GM18505 (cell line): Measurements from ENCODE around the gene LENG8.

Source experiments
- ATAC-seq: cut with Tn5 transposase; IDR thresholded peaks from one replicate; pipeline ENCODE4 v1.9.1; 2021; ENCODE audit not compliant: unreplicated experiment
- POLR2A ChIP-seq: IDR thresholded peaks from 4 replicates; pipeline ENCODE4 v1.6.1; 2011; ENCODE audit warnings: borderline replicate concordance; ENCODE audit not compliant: insufficient read depth, insufficient read length; ENCODE audit errors: extremely low read depth

The LENG8 gene

DNA sequence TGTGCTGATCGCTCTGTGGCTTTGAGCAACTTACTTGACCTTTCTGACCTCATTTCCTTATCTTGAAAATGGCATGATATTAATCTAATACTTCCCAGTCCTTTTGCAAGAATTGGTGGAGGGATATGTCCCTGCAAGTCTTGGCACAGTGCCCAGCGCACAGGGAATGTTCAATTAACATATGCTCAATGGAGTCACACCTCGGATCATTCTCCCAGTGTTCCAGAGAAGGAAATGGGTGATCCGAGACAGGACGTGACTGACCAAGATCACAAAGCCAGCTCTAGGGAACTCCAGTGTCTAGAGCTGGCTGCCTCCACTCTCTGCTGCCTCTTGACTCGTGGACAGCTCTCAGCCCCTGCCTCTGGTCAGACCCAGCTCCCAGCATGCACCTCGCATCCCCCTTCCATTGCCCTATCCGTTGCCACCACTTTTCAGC is 20.5 kb downstream of the LENG8 start:
- TF ChIP-seq POLR2A: no peak
- no peak for ATAC-seq

DNA sequence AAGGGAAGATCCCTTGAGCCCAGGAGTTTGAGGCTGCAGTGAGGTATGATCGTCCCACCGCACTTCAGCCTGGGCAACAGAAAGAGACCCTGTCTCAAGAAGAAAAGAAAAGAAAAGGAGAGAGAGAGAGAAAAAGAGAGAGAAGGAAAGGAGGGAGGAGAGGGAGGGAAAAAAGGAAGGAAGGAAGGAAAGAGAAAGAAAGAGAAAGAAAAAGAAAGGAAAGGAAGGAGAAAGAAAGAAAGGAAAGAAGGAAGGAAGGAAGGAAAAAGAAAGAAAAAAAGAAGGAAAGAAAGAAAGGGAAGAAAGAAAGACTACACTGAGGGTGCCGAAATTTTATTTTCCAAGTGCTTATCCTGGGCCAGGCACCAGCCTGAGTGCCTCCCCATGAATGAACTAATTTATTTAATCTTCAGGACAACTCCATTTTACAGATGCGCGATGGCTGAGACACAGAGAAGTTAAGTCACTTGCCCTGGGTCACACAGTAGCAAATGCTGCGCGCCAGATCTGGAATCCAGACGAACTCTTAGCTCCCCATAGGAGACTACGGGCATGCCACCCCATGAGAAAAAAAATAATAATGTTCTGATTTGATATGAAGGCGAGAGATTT is 21.4 kb downstream of the LENG8 start:
- TF ChIP-seq POLR2A: no peak
- ATAC-seq: no peak

DNA sequence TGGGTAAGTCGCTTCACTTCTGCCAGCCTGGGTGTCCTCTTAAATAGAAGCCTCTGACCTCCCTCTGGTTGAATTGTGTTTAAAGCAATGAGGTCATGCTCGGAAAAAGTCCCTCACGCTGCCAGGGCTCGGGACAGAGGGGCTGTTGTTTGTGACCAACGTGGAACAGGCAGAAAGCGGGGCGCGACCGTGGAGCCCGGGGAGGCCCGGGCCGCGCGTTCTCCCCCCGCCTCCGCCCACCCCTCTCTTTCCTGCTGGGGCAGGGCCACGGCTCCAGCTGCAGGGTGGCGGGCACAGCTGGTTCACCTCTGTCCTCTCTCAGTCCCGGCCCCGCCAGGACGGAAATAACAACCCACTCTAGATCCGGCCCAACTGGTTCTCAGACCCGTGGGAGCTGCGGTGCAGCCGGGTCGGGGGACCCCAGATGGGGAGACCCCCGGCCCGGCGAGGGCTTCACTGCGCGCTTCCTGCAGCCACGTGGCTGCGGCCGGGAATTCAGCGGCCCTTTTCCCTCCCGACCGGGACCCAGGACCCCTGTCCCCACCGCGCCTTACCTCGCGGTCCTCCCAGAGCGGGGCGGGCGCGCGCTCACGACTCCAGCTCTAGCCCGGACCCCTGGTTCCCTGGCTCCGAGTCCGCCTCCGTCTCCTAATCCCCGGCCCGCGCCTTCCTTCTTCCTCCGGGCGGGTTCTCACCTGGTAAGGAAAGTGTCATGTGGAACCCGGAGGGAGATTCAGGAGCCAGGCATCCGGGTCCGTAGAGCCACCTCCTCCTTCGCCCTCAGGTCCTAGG is 22.2 kb downstream of the LENG8 start:
- no peak for TF ChIP-seq POLR2A
- no peak for ATAC-seq

DNA sequence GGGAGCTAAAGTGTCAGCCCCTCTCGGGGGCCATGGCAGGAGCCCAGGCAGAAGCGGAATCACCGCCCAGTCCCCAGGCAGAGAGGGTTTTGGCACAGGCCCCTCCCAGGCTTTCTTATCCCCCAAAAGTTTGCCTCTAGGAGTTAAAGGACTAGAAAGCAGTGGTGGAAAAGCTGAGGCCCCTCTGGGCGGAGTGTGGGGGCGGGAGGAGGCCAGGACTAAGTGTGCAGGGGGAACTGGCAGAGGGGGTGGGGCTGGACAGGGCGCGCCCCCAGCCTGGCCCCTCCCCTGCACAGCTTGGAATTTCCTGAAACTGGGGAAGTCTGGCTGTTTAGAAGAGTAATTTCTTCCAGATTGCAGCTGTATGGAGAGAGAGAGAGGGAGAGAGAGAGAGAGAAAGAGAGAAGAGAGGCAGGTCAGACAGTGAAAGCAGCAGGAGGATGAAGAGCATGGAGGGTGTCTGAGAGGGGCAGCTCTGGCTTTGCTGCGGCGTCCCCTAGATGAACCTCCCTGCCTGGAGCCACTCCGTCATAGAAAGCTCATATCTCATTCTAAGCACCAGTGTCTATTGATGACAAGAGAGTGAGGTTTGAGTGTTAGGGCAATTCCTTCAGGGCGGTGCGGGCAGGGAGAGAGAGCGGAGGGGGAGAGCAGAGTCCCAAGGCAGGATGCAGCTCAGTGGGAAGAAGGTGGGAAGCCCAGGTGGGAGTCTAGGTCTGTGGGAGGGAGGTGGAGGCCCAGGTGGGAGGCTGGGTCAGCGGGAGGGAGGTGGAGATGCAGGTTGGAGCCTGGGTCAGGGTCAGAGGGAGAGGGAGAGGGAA is 24.3 kb downstream of the LENG8 start, which contains the start of gene CDC42EP5:
CDC42EP5 (minus strand) TSS at position 226 of the 821 bp plus-strand sequence. CDS start 7,749 bp downstream, outside the sequence.
- no peak for TF ChIP-seq POLR2A
- no peak for ATAC-seq

DNA sequence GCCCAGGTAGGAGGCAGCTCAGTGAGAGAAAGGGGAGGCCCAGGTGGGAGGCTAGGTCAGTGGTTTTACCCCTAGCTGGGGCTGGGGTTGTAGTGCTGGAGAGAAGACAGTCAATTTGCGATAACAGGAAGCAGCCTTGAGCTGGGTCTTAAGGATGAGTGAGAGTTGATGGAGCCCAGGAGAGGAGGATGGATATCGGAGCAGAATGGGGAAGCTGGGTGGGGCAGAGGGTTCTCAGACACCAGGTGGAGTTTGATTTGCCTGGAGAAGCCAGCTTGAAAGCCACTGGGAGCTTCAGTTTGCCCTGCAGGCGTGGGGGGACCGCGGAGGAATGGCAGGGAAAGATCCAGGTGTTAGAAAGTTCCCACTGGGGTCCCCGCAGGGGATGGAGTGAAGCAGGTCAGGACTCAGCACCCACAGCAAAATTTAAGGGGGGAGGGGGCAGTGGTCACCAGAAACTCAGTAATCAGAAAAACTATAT is 24.9 kb downstream of the LENG8 start:
- ATAC-seq: no peak
- TF ChIP-seq POLR2A: no peak

DNA sequence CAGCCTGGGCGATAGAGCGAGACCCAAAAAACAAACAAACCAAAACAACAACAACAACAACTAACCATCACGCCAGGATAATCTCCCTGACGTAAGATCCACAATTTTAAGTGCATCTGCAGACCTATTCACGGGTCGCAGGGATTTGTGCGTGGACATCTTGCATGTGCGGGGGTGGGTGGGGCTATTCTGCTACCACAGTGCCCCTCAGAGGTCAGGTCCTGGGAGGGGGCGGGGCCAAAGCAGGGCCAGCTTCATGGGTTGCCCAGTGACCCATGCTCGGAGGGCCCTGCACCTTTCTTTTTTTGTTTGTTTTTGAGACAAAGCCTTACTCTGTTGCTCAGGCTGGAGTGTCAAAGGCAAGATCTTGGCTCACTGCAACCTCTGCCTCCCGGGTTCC is 26.7 kb downstream of the LENG8 start:
- ATAC-seq: no peak
- no peak for TF ChIP-seq POLR2A

DNA sequence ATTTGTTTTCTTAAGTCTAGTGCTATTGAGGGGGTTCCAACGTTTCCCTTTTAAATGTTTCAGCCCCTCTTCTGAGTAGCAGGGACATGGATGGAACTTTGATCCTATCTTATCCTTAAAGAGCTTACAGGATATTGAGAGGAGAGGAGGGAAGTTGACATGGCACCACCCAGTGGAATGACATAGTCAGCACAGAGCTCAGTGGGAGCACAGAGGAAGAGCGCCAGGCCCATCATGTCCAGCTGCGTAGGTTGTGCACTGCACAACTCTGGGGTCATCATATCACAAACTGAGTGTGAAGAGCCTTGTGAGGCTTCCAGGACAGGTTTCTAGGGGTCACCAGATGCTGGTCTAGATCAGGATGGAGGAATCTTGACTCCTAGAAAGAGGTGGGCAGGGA is 28.7 kb downstream of the LENG8 start:
- no peak for ATAC-seq
- no peak for TF ChIP-seq POLR2A

DNA sequence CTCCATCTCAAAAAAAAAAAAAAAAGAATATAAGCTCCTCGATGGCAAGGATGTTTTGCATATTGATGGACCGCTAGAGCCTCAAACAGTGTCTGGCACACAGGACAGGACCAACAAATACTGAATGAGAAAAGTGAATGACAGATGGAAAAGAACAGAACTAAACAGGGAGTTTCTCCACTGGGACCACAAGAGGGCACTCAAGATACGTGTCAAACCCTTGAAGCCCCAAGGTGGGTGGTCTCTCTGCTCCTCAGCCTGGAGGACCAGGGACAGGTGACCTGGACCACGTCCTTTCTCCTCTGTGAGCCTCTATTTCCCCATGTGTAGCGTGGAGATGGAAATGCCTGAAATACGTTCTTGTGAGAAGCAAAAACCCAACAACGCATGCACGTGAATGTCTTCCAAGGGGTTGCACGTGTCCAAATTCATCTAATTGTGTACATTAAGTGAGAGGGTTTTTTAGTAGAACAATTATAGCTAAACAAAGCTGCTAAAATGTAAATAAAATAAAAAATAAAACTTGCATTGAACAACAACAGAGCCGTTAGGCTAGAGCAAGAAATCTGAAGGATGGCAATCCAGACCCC is 29.8 kb downstream of the LENG8 start:
- ATAC-seq: no peak
- TF ChIP-seq POLR2A: no peak

DNA sequence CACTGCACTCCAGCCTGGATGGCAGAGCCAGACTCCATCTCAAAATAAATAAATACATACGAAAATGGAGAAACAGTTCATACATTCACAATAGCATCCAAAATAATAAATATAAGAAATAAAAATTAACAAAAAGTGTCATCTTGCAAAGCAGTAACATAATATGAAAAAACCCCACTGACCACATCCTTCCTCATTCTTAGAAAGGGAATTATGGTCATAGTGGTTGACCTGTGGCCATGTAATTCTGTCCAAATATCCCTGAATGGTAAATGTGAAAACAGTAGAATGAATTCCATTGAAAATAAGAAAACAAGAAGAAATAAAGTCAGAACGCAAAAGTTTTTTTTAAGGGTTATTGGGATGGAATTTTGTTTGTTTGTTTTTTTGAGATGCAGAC is 31.1 kb downstream of the LENG8 start:
- TF ChIP-seq POLR2A: no peak
- no peak for ATAC-seq

DNA sequence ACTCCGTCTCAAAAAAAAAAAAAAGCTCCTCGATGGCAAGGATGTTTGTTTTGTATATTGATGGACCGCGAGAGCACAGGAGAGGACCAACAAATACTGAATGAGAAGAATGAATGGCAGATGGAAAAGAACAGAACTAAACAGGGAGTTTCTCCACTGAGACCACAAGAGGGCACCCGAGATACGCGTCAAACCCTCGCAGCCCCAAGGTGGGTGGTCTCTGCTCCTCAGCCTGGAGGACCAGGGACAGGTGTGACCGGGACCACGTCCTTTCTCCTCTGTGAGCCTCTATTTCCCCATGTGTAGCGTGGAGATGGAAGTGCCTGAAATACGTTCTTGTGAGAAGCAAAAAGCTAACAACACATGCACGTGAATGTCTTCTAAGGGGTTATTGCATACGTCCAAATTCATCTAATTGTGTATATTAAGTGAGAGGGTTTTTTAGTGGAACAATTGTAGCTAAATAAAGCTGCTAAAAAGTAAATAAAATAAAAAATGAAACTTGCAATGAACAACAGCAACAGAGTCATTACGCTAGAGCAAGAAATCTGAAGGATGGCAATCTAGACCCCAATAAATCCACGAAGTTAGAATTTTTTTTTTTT is 32.4 kb downstream of the LENG8 start:
- TF ChIP-seq POLR2A: no peak
- ATAC-seq: no peak

DNA sequence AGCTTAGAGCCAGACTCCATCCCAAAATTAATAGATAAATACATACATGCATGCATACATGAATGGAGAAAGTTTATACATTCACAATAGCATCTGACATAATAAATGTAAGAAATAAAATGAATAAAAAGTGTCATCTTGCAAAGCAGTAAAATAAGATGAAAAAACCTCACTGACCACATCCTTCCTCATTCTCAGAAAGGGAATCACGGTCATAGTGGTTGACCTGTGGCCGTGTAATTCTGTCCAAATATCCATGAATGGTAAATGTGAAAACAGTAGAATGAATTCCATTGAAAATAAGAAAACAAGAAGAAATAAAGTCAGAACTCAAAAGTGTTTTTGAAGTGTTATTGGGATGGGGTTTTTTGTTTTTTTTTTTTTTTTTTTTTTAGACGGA is 33.9 kb downstream of the LENG8 start:
- no peak for ATAC-seq
- no peak for TF ChIP-seq POLR2A

DNA sequence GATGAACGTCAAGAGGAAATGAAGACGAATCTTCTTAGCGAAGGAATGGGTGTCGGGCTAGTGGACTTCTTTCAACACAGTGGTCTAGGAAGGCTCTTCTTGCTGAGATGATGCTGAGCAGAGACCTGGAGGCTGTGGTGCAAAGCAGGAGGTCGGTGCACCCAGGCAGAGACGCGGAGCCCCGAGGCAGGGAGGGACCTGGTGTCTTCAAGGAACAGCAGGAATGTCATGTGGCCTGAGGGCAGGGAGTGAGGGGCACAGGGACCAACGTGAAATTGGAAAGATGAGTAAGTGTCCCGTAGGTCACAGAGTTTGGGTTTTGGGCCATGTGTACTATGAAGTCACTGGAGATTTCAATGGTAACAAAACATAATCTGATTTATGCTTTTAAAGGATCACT is 35.5 kb downstream of the LENG8 start:
- ATAC-seq: no peak
- TF ChIP-seq POLR2A: no peak

DNA sequence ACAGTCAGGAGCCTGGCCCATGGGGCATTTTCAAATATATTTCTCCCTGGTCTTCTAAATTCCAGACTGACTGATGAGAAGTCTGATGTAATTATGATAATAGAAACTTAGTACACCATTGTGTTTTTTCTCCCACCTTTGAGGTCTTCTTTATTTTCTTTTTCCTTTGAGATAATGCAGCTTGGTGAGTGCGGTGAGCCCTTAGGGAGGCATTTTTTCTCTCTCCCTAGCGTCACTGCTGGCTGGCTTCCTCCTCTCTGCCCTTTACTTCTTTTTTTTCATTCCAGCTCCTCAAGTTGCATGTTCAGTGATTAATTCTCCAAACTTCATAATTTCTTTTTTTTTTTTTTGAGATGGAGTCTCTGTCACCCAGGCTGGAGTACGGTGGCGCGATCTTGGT is 36.9 kb downstream of the LENG8 start:
- ATAC-seq: no peak
- TF ChIP-seq POLR2A: no peak
